ENCODE data around the gene CPT2.

- TF ChIP-seq CTCF (conservative IDR thresholded peaks at IDR 0.05) (no peak), EZH2 (IDR thresholded peaks at IDR 0.05; ENCODE audit: low read depth) (no peak)
These were observed 35.7 kb upstream of the CPT2 start for GRCh38 chr1:53160924-53161378.

Measured in PC-9 (cell line).